ENCODE measurements around the gene MAP7. TPM values are rescaled to one million over a fixed set of nuclear protein-coding genes. Genes with fewer than 3 reads are reported as not detected.

Gene MAP7
- total RNA-seq, 1 donor from 2014 or later = 1.3 TPM

DNA sequence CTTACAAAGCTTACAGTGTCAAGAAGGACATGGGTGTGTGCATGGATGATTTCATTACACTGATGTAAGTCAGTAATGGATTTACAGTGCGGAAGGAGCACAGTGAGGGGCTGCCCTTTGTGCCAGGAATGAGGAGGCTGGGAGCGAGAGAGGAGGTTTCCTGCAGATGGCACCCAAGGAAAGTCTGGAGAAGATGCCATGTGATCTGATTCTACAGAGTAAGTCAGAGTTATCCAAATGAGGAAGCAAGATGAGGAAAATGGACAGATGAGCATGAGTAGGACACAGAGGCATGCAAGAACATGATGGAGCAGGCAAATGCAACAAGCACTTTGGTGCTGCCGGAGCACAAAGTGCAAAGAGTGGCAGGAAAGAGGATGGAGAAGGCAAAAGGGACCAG is 29.7 kb downstream of the MAP7 start:
- no peaks in the 10 kb centered on the region for H3K4me1 Mint-ChIP-seq (ENCODE audit: unreplicated experiment)

DNA sequence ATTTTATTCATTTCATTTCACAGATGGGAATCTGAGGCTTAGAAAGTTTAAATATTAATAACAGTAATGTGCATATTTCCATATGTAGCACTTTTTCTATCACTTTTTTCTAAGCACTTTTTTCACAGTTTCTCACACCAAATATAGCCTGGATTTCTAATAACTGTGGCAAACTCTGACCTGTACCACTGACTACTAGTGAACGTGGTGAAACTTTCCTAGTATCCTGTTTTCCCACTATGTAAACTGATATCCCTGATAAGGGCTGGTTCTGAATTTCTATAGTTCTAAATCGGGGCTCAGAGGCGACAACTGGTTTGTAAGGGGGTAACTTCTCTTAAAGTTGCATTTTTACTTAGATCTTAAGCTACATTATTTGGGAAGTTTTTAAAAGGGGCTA is 32.6 kb downstream of the MAP7 start:
- Mint-ChIP-seq H3K27me3 (ENCODE audit: unreplicated experiment) (no peaks in the 10 kb centered on the region), H3K36me3 (ENCODE audit: low read depth, unreplicated experiment) (no peaks in the 10 kb centered on the region), H3K27ac (ENCODE audit: unreplicated experiment) (no peak overlapping the region), H3K4me3 (ENCODE audit: unreplicated experiment) (no peak overlapping the region), H3K9me3 (ENCODE audit: unreplicated experiment) (no peaks in the 10 kb centered on the region), H3K4me1 (ENCODE audit: unreplicated experiment) (no peaks in the 10 kb centered on the region)
- TF ChIP-seq, protein P1, sequence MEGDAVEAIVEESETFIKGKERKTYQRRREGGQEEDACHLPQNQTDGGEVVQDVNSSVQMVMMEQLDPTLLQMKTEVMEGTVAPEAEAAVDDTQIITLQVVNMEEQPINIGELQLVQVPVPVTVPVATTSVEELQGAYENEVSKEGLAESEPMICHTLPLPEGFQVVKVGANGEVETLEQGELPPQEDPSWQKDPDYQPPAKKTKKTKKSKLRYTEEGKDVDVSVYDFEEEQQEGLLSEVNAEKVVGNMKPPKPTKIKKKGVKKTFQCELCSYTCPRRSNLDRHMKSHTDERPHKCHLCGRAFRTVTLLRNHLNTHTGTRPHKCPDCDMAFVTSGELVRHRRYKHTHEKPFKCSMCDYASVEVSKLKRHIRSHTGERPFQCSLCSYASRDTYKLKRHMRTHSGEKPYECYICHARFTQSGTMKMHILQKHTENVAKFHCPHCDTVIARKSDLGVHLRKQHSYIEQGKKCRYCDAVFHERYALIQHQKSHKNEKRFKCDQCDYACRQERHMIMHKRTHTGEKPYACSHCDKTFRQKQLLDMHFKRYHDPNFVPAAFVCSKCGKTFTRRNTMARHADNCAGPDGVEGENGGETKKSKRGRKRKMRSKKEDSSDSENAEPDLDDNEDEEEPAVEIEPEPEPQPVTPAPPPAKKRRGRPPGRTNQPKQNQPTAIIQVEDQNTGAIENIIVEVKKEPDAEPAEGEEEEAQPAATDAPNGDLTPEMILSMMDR (IDR thresholded peaks at IDR 0.05; ENCODE audit: unreplicated experiment) = no peak
- no peak for DNase-seq (ENCODE audit: low spot score)

More for the DNA sequence above, 29.7 kb downstream of the MAP7 start:
- Mint-ChIP-seq H3K27ac (ENCODE audit: unreplicated experiment) (no peak overlapping the region), H3K9me3 (ENCODE audit: unreplicated experiment) (no peaks in the 10 kb centered on the region), H3K36me3 (ENCODE audit: low read depth, unreplicated experiment) (no peaks in the 10 kb centered on the region), H3K4me3 (ENCODE audit: unreplicated experiment) (no peak overlapping the region), H3K27me3 (ENCODE audit: unreplicated experiment) (no peaks in the 10 kb centered on the region)
- DNase-seq (ENCODE audit: low spot score) = no peak
- TF ChIP-seq, protein P1 (IDR thresholded peaks at IDR 0.05; ENCODE audit: unreplicated experiment) = no peak

- Mint-ChIP-seq H3K9me3 (ENCODE audit: unreplicated experiment) (no peaks in the 10 kb centered on the region), H3K4me1 (ENCODE audit: unreplicated experiment) (no peaks in the 10 kb centered on the region), H3K4me3 (ENCODE audit: unreplicated experiment) (no peak overlapping the region), H3K36me3 (ENCODE audit: low read depth, unreplicated experiment) (no peaks in the 10 kb centered on the region), H3K27me3 (ENCODE audit: unreplicated experiment) (no peaks in the 10 kb centered on the region), H3K27ac (ENCODE audit: unreplicated experiment) (no peak overlapping the region)
- TF ChIP-seq, protein P1 (IDR thresholded peaks at IDR 0.05; ENCODE audit: unreplicated experiment) = no peak
- no peak for DNase-seq (ENCODE audit: low spot score)
Observed at GRCh38 chr6:136517002-136517401, 33.2 kb downstream of the MAP7 start.

DNA sequence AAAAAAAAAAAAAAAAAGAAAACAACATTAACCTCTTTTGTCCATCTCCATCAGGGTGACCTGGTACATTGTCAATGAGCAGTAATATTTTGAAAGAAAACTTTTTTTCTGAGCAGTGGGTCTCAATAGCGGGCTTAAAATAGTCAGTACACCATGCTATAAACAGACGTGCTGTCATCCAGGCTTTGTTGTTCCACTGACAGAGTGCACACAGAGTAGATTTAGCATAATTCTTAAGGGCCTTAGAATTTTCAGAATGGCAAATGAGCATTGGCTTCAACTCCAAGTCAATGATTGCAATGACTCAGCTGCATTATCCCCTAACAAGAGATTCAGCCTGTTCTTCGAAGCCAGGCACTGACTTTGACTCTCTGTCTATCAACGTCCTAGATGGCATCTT is 35.6 kb downstream of the MAP7 start:
- Mint-ChIP-seq H3K27me3 (ENCODE audit: unreplicated experiment) (no peaks in the 10 kb centered on the region), H3K4me3 (ENCODE audit: unreplicated experiment) (no peak overlapping the region), H3K36me3 (ENCODE audit: low read depth, unreplicated experiment) (no peaks in the 10 kb centered on the region), H3K27ac (ENCODE audit: unreplicated experiment) (no peak overlapping the region), H3K9me3 (ENCODE audit: unreplicated experiment) (no peaks in the 10 kb centered on the region), H3K4me1 (ENCODE audit: unreplicated experiment) (no peaks in the 10 kb centered on the region)
- DNase-seq (ENCODE audit: low spot score) = no peak
- TF ChIP-seq, protein P1 (IDR thresholded peaks at IDR 0.05; ENCODE audit: unreplicated experiment) = no peak

GRCh38 chr6:136511926-136512325 is 38.3 kb downstream of the MAP7 start:
- no peak overlapping the region for H3K27ac Mint-ChIP-seq (ENCODE audit: unreplicated experiment)
- no peaks in the 10 kb centered on the region for H3K36me3 Mint-ChIP-seq (ENCODE audit: low read depth, unreplicated experiment)
- no peaks in the 10 kb centered on the region for H3K4me1 Mint-ChIP-seq (ENCODE audit: unreplicated experiment)
- no peak overlapping the region for H3K4me3 Mint-ChIP-seq (ENCODE audit: unreplicated experiment)
- no peaks in the 10 kb centered on the region for H3K9me3 Mint-ChIP-seq (ENCODE audit: unreplicated experiment)
- DNase-seq (ENCODE audit: low spot score) = no peak
- H3K27me3 Mint-ChIP-seq (ENCODE audit: unreplicated experiment) = no peaks in the 10 kb centered on the region
- TF ChIP-seq, protein P1 (IDR thresholded peaks at IDR 0.05; ENCODE audit: unreplicated experiment) = no peak

Data from endothelial cell (in vitro differentiated cells).